DMS153 (cell line): Measurements from ENCODE around the gene GPRC5D.

Experiments used
- DNase-seq: peaks from one replicate; lab custom pipeline; 2025; lab: John Stamatoyannopoulos, UW

The GPRC5D gene

GRCh38 chr12:12979731-12980259 is 27.8 kb upstream of the GPRC5D start:
- DNase-seq = no peak

GRCh38 chr12:12979126-12979525 is 27.2 kb upstream of the GPRC5D start:
- DNase-seq = no peak

- DNase-seq = no peak
Observed at GRCh38 chr12:12977231-12977630, 25.3 kb upstream of the GPRC5D start.

- no peak for DNase-seq
Observed at GRCh38 chr12:12976366-12976765, 24.4 kb upstream of the GPRC5D start.

- DNase-seq = no peak
Observed at GRCh38 chr12:12975322-12976077, 23.5 kb upstream of the GPRC5D start.

GRCh38 chr12:12974211-12974610 is 22.2 kb upstream of the GPRC5D start:
- no peak for DNase-seq

GRCh38 chr12:12973019-12973418 is 21.0 kb upstream of the GPRC5D start:
- no peak for DNase-seq

- DNase-seq = no peak
Observed at GRCh38 chr12:12965836-12966235, 13.9 kb upstream of the GPRC5D start.

- no peak for DNase-seq
Observed at GRCh38 chr12:12964255-12964654, 12.3 kb upstream of the GPRC5D start.

- no peak for DNase-seq
Observed at GRCh38 chr12:12960639-12961209, 8.8 kb upstream of the GPRC5D start.

GRCh38 chr12:12958886-12959285 is 6.9 kb upstream of the GPRC5D start:
- no peak for DNase-seq

- DNase-seq = no peak
Observed at GRCh38 chr12:12954878-12955625, 3.1 kb upstream of the GPRC5D start.

- no peak for DNase-seq
Observed at GRCh38 chr12:12954356-12954755, 2.4 kb upstream of the GPRC5D start.

GRCh38 chr12:12951504-12951903 is 466 bp downstream of the GPRC5D start:
- DNase-seq = no peak

GRCh38 chr12:12947902-12948301 is 4.1 kb downstream of the GPRC5D start:
- no peak for DNase-seq

GRCh38 chr12:12946686-12947355 is 5.1 kb downstream of the GPRC5D start:
- no peak for DNase-seq

GRCh38 chr12:12945591-12945990 is 6.4 kb downstream of the GPRC5D start:
- DNase-seq = no peak

- DNase-seq = no peak
Observed at GRCh38 chr12:12943586-12944260, 8.2 kb downstream of the GPRC5D start.

- DNase-seq = no peak
Observed at GRCh38 chr12:12941450-12942350, 10.3 kb downstream of the GPRC5D start.

GRCh38 chr12:12939888-12940287 is 12.1 kb downstream of the GPRC5D start:
- no peak for DNase-seq

- DNase-seq = no peak
Observed at GRCh38 chr12:12938541-12938940, 13.4 kb downstream of the GPRC5D start.
